ENCODE measurements around the gene NR2E3. TPM values are rescaled to one million over a fixed set of nuclear protein-coding genes. Genes with fewer than 3 reads are reported as not detected.

The NR2E3 gene
- total RNA-seq, 1 donor from 2014 or later = 0.23 TPM

- DNase-seq (ENCODE audit: low spot score) = no peak
Measured at GRCh38 chr15:71791975-71792374, 18.4 kb upstream of the NR2E3 start.

- no peak for DNase-seq (ENCODE audit: low spot score)
Measured at GRCh38 chr15:71792521-71792920, 17.8 kb upstream of the NR2E3 start.

GRCh38 chr15:71798641-71799040 is 11.7 kb upstream of the NR2E3 start:
- no peak for DNase-seq (ENCODE audit: low spot score)

- DNase-seq (ENCODE audit: low spot score) = no peak
Measured at GRCh38 chr15:71800190-71800589, 10.2 kb upstream of the NR2E3 start.

- DNase-seq (ENCODE audit: low spot score) = no peak
Measured at GRCh38 chr15:71800835-71801745, 9.3 kb upstream of the NR2E3 start.

- no peak for DNase-seq (ENCODE audit: low spot score)
Measured at GRCh38 chr15:71801935-71802655, 8.3 kb upstream of the NR2E3 start.

- DNase-seq (ENCODE audit: low spot score) = no peak
Measured at GRCh38 chr15:71802770-71803169, 7.6 kb upstream of the NR2E3 start.

- no peak for DNase-seq (ENCODE audit: low spot score)
Measured at GRCh38 chr15:71804226-71804625, 6.1 kb upstream of the NR2E3 start.

- no peak for DNase-seq (ENCODE audit: low spot score)
Measured at GRCh38 chr15:71804695-71805470, 5.5 kb upstream of the NR2E3 start.

- no peak for DNase-seq (ENCODE audit: low spot score)
Measured at GRCh38 chr15:71806452-71806931, 3.9 kb upstream of the NR2E3 start.

GRCh38 chr15:71807125-71807629 is 3.2 kb upstream of the NR2E3 start:
- DNase-seq (ENCODE audit: low spot score) = no peak

GRCh38 chr15:71807691-71808091 is 2.7 kb upstream of the NR2E3 start:
- DNase-seq (ENCODE audit: low spot score) = no peak

GRCh38 chr15:71808311-71809020 is 1.9 kb upstream of the NR2E3 start:
- DNase-seq (ENCODE audit: low spot score) = no peak

- DNase-seq (ENCODE audit: low spot score) = no peak
Measured at GRCh38 chr15:71809346-71809745, 1.0 kb upstream of the NR2E3 start.

GRCh38 chr15:71811036-71811736 is 832 bp downstream of the NR2E3 start:
- DNase-seq (ENCODE audit: low spot score) = no peak

- DNase-seq (ENCODE audit: low spot score) = no peak
Measured at GRCh38 chr15:71811752-71812735, 1.7 kb downstream of the NR2E3 start.

- DNase-seq (ENCODE audit: low spot score) = no peak
Measured at GRCh38 chr15:71812966-71813722, 2.8 kb downstream of the NR2E3 start.

- no peak for DNase-seq (ENCODE audit: low spot score)
Measured at GRCh38 chr15:71813723-71814470, 3.5 kb downstream of the NR2E3 start.

Measured in ureter (tissue), 1 donor.